ENCODE data around the gene SDHB.

GRCh38 chr1:16975211-16975610 lies 78.6 kb downstream of the SDHB start:
- TF ChIP-seq CTCF (IDR thresholded peaks at IDR 0.05) (no peak), POLR2A (IDR thresholded peaks at IDR 0.05) (no peak), EP300 (IDR thresholded peaks at IDR 0.05) (no peak)

All from sigmoid colon (tissue), 4 donors.